Effector memory CD8-positive, alpha-beta T cell (primary cell): ENCODE measurements around the gene NMD3.
A peak's percentile ranks its signal among the peaks of the same experiment; 100 is the strongest.
"Not testable (repeated sequence)": the region's sequence is repeated elsewhere in the genome, so short reads cannot be mapped to it uniquely, and the experiment has no call there.

Experiments used
- ATAC-seq: fragments of 150-1000 bp; cut with Tn5 transposase; replicated peaks from 2 replicates; pipeline ENCODE4 v1.10.0; 2021; ENCODE audit warnings: mild to moderate bottlenecking, moderate library complexity
- DNase-seq, 3 experiments: peaks; one replicate each; pipeline ENCODE4 v3.0.0; 2021
- H3K27ac Mint-ChIP-seq, 2 donors: one replicate each; pipeline ENCODE4 v1.8.0; 2022; ENCODE audit warnings: mild to moderate bottlenecking in 2 of 2, mixed read lengths in 2 of 2, moderate library complexity in 2 of 2
- H3K27me3 Mint-ChIP-seq, 2 donors: one replicate each; pipeline ENCODE4 v1.8.0; 2022; ENCODE audit warnings: mixed read lengths in 2 of 2
- H3K36me3 Mint-ChIP-seq: one replicate; pipeline ENCODE4 v1.8.0; 2022; ENCODE audit warnings: mild to moderate bottlenecking, moderate library complexity, mixed read lengths; ENCODE audit not compliant: insufficient read depth
- H3K4me1 Mint-ChIP-seq, 2 donors: one replicate each; pipeline ENCODE4 v1.8.0; 2022; ENCODE audit warnings: low read depth in 2 of 2, mixed read lengths in 2 of 2
- H3K4me3 Mint-ChIP-seq, 2 donors: one replicate each; pipeline ENCODE4 v1.8.0; 2022; ENCODE audit warnings: mild to moderate bottlenecking in 2 of 2, mixed read lengths in 2 of 2, moderate library complexity in 2 of 2
- H3K9me3 Mint-ChIP-seq, 2 donors: one replicate each; pipeline ENCODE4 v1.8.0; 2022; ENCODE audit warnings: mixed read lengths in 2 of 2

Gene NMD3

DNA sequence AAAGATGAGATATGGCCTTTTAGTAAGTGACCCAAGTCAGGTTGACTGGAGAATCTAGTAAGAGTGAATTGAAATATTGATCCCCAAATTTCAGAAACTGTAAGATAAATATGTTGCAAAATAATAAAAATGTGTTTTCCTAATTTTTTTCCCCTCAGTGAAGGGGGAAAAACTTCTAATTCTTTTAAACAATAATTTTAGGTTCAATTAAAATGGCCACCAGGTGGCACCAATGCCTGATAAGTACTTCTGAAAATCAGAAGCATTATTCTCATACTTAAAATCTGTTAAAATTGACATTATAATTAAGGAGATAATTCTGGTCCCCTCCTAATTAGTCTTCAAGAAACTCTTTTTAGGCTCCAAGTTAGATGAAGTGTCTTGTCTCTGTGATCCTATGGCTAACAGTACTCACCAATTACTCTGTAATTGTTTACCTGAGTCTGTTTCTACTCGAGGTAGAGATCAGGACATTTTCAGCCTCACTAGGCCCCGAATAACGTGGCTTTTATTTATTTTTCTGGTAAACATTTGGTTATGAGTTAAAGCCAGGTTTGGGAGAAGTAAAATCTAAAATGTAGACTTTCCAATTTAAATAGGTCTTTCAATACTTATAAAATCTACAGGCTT is 52.6 kb downstream of the NMD3 start:
- Mint-ChIP-seq H3K27ac (no peak overlapping the region), H3K27me3 (peaks cover 0 to 8% of the 10 kb centered on the region in 2 donors), H3K4me3 (no peak overlapping the region), H3K9me3 (peaks cover 0 to 6% of the 10 kb centered on the region in 2 donors), H3K4me1 (no peaks in the 10 kb centered on the region), H3K36me3 (no peaks in the 10 kb centered on the region)
- ATAC-seq, result no peak
- peak; percentile 30 to 42 (median 40) for DNase-seq

DNA sequence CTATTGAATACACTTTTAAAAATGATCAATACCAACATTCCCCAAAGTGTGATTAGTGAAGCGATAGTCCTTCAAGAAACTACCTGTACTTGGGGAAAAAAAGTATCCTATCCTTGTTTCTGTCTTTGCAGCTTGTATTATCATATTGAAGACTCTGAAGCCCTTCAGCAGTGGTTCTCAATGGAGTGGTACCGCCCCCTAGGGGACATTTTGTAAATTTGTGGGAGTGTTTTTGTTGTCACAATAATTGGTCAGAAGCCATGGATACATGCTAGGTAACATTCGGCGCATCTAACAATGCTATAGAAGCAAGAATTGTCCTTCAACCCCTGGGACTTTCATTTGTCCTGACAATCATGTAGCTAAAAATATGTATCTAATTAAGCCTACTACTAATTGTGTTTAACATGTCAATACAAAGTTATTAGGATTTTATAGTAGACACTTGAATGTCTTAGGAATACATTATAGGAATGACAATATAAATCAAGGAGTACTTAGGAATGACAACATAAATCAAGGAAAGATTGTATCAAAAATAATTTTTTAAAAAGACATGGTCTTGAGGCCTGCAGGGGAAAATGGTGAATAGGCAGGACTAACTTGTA is 53.7 kb downstream of the NMD3 start:
- Mint-ChIP-seq H3K27ac (no peak overlapping the region), H3K36me3 (no peaks in the 10 kb centered on the region), H3K9me3 (peaks cover 0 to 8% of the 10 kb centered on the region in 2 donors), H3K27me3 (peaks cover 0 to 8% of the 10 kb centered on the region in 2 donors), H3K4me1 (no peaks in the 10 kb centered on the region), H3K4me3 (no peak overlapping the region)
- DNase-seq, result peak; percentile 24 to 38 (median 26)
- ATAC-seq, result peak; percentile 47

DNA sequence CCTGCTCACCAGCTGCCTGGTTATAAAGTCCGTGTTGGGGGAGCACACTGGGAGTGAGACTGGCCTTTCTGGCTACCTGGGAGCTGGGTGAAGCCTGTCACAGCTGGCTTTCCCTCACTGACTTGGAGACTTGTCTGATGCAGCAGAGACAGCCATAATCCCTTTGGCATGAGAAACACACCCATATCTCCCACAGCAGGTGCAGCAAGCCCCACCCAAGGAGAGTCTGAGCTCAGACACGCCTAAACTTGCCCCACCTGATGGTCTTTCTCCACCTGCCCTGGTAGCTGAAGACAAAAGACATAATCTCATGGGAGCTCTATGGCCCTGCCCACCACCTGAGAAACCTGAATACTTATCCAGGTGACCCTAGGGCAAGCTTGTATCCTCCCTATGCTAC is 54.8 kb downstream of the NMD3 start:
- Mint-ChIP-seq H3K9me3 (peaks cover 0 to 8% of the 10 kb centered on the region in 2 donors), H3K36me3 (no peaks in the 10 kb centered on the region), H3K4me3 (no peak overlapping the region), H3K27ac (no peak overlapping the region), H3K4me1 (no peaks in the 10 kb centered on the region), H3K27me3 (peaks cover 0 to 8% of the 10 kb centered on the region in 2 donors)
- no peak for DNase-seq
- no peak for ATAC-seq

DNA sequence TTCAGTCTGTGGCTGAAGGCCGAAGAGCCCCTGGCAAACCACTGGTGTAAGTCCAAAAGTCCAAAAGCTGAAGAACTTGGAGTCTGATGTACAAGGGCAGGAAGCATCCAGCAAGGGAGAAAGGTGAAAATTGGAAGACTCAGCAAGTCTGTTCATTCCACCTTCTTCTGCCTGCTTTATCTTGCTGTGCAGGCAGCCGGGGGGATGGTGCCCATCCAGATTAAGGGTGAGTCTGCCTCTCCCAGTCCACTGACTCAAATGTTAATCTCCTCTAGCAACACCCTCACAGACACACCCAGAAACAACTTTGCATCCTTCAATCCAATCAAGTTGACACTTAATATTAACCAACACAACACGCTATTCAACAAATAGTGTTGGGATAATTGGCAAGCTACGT is 61.3 kb downstream of the NMD3 start:
- DNase-seq, H3K4me1 Mint-ChIP-seq, H3K9me3 Mint-ChIP-seq, H3K27me3 Mint-ChIP-seq, ATAC-seq, H3K27ac Mint-ChIP-seq, H3K4me3 Mint-ChIP-seq, H3K36me3 Mint-ChIP-seq: not testable (repeated sequence)

DNA sequence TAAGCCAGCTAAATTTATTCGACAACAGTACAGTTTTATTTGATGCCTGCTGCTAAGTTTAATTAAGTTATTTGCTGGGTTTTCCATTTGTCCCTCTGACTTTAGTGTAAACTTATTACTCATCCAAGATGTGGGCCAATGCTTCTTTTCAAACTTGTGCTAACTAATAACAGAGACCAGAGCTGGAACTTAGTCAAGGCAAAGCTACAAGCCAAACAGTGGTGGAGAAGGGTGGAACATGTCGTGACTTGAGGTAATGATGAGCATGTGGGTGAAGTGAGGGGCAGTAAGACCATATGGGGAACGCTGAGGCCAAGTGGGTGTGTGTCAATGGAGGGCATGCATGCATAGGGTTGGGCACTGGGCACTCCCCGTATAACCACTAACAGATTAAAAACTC is 63.9 kb downstream of the NMD3 start:
- ATAC-seq (no peak), DNase-seq (no peak)
- Mint-ChIP-seq H3K4me1 (no peaks in the 10 kb centered on the region), H3K27me3 (no peaks in the 10 kb centered on the region), H3K9me3 (no peaks in the 10 kb centered on the region), H3K36me3 (no peaks in the 10 kb centered on the region), H3K4me3 (no peak overlapping the region), H3K27ac (no peak overlapping the region)

DNA sequence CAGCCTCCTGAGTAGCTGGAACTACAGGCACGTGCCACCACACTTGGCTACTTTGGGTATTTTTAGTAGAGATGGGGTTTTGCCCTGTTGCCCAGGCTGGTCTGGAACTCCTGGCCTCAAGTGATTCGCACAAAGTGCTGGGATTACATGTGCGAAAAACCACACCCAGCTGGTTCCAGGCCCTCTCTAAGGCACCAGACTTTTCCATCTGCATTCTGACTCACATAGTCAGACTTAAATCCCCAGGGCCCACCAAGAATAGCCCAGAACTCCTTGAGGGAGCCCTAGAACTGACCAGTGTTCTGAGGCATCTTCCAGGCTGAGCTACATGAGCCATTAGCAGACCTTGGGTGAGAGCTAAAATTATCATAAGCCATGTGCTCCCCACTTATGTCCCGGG is 68.1 kb downstream of the NMD3 start:
- no peak for DNase-seq
- H3K4me1 Mint-ChIP-seq, result no peaks in the 10 kb centered on the region
- H3K36me3 Mint-ChIP-seq, result no peaks in the 10 kb centered on the region
- H3K9me3 Mint-ChIP-seq, result no peaks in the 10 kb centered on the region
- peaks cover 7 to 9% of the 10 kb centered on the region in 2 donors for H3K27me3 Mint-ChIP-seq
- ATAC-seq, result no peak
- H3K27ac Mint-ChIP-seq, result no peak overlapping the region
- H3K4me3 Mint-ChIP-seq, result no peak overlapping the region

DNA sequence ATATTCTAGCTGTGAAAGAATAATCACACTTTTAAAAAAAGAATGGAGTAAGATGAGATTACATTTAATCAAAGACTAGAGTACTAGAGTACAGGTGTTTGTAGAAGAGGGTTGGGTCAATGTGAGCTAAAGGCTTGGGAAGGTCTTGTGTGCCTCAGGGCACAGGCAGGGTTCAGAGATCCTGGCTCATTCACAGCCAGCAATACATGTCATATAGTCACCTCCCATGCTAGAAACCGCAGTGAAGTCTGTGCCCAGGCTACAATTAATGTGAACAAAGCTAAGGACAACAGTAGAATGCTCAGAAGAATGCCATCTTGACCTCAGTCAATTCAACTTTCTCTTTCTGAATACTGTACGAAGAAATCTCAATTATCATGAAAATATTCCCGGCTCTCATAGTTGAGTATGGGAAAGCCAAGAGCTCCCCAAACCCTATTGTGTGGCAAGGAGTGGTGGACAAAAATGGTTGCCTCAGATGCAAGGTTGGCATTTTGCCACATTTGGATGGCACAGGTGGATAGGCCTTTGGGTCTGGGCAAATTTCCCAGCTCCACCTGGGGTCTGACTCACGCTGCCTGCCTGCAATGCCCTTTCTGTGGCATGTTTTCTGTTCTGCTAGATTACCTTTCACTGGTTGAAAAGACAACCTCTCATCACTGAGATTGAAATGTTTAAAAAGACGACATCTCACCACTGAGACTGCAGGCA is 70.2 kb downstream of the NMD3 start:
- H3K4me1 Mint-ChIP-seq, result no peaks in the 10 kb centered on the region
- no peaks in the 10 kb centered on the region for H3K36me3 Mint-ChIP-seq
- no peak overlapping the region for H3K4me3 Mint-ChIP-seq
- no peaks in the 10 kb centered on the region for H3K9me3 Mint-ChIP-seq
- DNase-seq (no peak), ATAC-seq (no peak)
- H3K27me3 Mint-ChIP-seq, result peaks cover 7 to 9% of the 10 kb centered on the region in 2 donors
- H3K27ac Mint-ChIP-seq, result no peak overlapping the region

DNA sequence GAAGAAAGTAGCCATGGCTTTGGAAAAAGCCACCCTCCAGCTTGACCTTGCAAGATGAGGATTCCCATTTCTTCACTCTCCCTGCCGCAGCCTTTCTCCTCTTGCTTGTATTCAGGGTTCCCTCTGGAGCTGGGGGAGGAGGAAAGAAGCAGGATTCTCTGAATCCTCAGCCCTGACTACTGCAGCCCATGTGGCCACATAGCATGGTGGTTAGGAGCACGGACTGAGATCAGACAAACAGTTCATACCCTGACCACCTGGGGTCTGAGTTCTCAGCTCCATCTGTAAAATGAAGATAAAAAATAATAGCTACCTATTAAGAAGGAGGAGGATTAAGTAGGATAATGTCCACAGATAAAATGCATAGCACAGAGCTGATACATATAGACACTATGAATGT is 72.3 kb downstream of the NMD3 start:
- ATAC-seq, result no peak
- Mint-ChIP-seq H3K36me3 (no peaks in the 10 kb centered on the region), H3K9me3 (peaks cover 0 to 5% of the 10 kb centered on the region in 2 donors), H3K4me3 (no peak overlapping the region), H3K27me3 (peaks cover 7 to 9% of the 10 kb centered on the region in 2 donors), H3K27ac (no peak overlapping the region), H3K4me1 (no peaks in the 10 kb centered on the region)
- DNase-seq, result no peak

DNA sequence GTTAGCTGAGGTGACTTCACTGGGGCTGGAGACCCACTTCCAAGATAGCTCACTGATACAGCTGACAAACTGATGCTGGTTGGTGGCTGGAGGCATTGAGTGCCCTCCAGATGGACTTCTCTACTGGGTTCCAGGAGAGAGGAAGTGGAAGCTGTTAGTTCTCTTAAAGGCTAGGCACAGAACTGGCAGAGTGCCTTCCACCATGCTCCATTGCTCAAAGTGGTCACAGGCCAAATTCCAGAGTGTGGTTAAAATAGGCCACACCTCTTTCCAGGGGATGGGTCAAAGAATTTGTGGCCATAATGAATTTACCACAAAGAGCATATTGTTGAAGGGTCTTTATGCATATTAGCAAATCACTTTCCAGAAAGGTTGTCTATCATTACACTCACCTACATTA is 74.2 kb downstream of the NMD3 start:
- ATAC-seq (no peak), DNase-seq (no peak)
- Mint-ChIP-seq H3K4me3 (no peak overlapping the region), H3K9me3 (peaks cover 2 to 13% of the 10 kb centered on the region in 2 donors), H3K27ac (no peak overlapping the region), H3K36me3 (no peaks in the 10 kb centered on the region), H3K4me1 (no peaks in the 10 kb centered on the region), H3K27me3 (peaks cover 7 to 9% of the 10 kb centered on the region in 2 donors)

DNA sequence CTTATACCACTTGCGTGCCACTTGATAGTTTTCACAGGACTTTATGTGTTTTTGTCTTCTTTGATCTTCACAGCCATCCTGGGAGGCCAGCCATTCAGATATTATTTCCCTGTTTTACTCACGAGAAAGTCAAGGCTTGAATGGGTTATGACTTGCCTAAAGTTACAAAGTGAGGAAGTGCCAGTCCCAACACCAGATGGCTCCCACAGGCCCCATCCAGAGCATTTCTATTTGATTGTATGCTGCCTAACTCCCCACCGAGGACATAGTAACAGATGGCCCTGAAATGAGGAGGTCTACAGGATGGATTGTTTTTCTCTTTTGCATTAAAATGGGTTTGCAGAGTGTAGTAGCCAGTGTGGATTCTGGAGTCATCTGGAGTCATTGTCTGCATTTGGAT is 75.7 kb downstream of the NMD3 start:
- H3K27me3 Mint-ChIP-seq, result peaks cover 7 to 9% of the 10 kb centered on the region in 2 donors
- H3K4me3 Mint-ChIP-seq, result no peak overlapping the region
- peaks cover 2 to 13% of the 10 kb centered on the region in 2 donors for H3K9me3 Mint-ChIP-seq
- no peak overlapping the region for H3K27ac Mint-ChIP-seq
- no peaks in the 10 kb centered on the region for H3K36me3 Mint-ChIP-seq
- no peak for DNase-seq
- ATAC-seq, result no peak
- no peaks in the 10 kb centered on the region for H3K4me1 Mint-ChIP-seq
